ENCODE data around the gene CST3.

DNA sequence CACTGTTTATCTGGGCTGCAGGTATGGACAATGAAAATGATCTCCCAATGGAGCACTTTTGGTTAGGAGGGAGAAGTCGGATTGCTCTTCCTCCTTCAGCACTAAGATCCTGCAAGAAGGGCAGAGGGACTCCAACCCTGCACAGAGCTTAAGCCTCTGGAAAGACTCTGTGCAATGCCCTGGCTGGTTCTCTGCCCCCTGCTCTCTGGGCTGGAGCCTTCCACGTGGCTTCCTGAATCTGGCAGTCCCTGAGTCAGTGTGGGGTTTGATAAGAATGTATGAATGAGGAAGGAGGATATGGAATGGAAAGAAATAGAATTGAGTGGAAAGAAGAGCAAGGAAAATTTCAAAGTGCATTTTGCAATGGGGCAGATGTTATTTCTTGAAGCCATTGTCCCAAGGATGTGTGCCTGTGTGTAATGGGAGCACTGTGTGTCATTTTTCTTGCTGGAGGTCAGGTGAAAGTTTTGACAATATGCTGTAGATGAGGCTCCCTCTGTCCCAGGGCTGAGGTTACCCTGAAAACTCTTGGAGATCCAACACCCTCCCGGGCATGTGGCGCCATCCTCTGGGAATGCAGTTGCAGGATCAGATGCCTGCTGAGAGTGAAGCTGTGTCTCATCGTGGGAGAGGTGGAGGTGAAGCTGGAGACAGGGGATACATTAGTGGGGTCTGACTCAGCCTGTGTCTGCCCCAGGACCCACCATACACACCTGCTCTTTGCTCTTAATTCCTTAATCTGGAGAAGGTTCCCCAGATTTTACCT lies 53.1 kb downstream of the CST3 start:
- TF ChIP-seq POLR2A (IDR thresholded peaks at IDR 0.05) (no peak), EP300 (IDR thresholded peaks at IDR 0.05) (no peak), CTCF (IDR thresholded peaks at IDR 0.05) (no peak), POLR2AphosphoS5 (IDR thresholded peaks at IDR 0.05) (no peak)
